Breast epithelium (tissue), 4 donors: ENCODE data around the gene FAM221B. TPM values are rescaled to one million over a fixed set of nuclear protein-coding genes. Genes with fewer than 3 reads are reported as not detected.
A peak's percentile ranks its signal among the peaks of the same experiment; 100 is the strongest.

ENCODE experiments used
- DNase-seq, 2 donors: peaks; one replicate each; pipeline ENCODE4 v3.0.0-alpha.2; 2019; ENCODE audit warnings: low spot score in 2 of 2
- H3K27ac ChIP-seq, 2 donors: fragments of 200-600 bp; sonication (generic) in 1 of 2; one replicate each; pipeline ENCODE4 v1.5.1; 2016 to 2019; ENCODE audit warnings: mild to moderate bottlenecking in 1 of 2
- H3K27me3 ChIP-seq, 2 donors: fragments of 200-600 bp; sonication (generic) in 1 of 2; one replicate each; pipeline versions ENCODE4 v1.5.1 to v1.6.0; 2017 to 2019; ENCODE audit warnings: control low read depth in 1 of 2, mild to moderate bottlenecking in 1 of 2
- H3K36me3 ChIP-seq: fragments of 200-600 bp; one replicate; pipeline ENCODE4 v1.5.1; 2019
- H3K4me1 ChIP-seq, 2 donors: fragments of 200-600 bp; sonication (generic); one replicate each; pipeline ENCODE4 v1.5.1; 2016 to 2019; ENCODE audit warnings: control low read depth in 1 of 2
- H3K4me3 ChIP-seq, 3 donors: fragments of 200-600 bp; sonication (generic); 1 replicate in 2 of 3; 2 replicates in 1 of 3; pipeline ENCODE4 v1.5.1; 2016 to 2019; ENCODE audit warnings: mild to moderate bottlenecking in 3 of 3, moderate library complexity in 2 of 3
- H3K9me3 ChIP-seq, 2 donors: fragments of 200-600 bp; sonication (generic) in 1 of 2; one replicate each; pipeline ENCODE4 v1.5.1; 2016 to 2019; ENCODE audit warnings: control low read depth in 1 of 2
- POLR2A ChIP-seq: fragments of 450-650 bp; IDR thresholded peaks from one replicate; pipeline ENCODE4 v1.6.1; 2016; ENCODE audit warnings: antibody characterized with exemption, mild to moderate bottlenecking, moderate library complexity
- POLR2AphosphoS5 ChIP-seq, 3 donors: sonication (generic); formaldehyde crosslinking; IDR thresholded peaks; one replicate each; pipeline ENCODE4 v1.6.1; 2017; ENCODE audit warnings: antibody characterized with exemption in 3 of 3
- intact Hi-C: fragments of 100-400 bp; cut with DNase I; formaldehyde crosslinking; loops from one replicate; pipeline ENCODE4 v1.15.1; 2023; ENCODE audit warnings: low total_unique reads
- total RNA-seq, 3 donors: library from RNA; depleted of rRNA; stranded (reverse); fragments of >200 nt; gene quantifications; one replicate each; pipeline ENCODE4 v1.1.0, GENCODE V29; 2016
- TF ChIP-seq, protein P1 (sequence below), 3 donors: fragments of 450-650 bp; IDR thresholded peaks; one replicate each; pipeline ENCODE4 v1.5.1; 2016 to 2017; ENCODE audit warnings: antibody characterized with exemption in 3 of 3, mild to moderate bottlenecking in 3 of 3, moderate library complexity in 3 of 3

The FAM221B gene
- total RNA-seq, 3 donors from 2014 or later: 0.15 TPM; not detected in 2

DNA sequence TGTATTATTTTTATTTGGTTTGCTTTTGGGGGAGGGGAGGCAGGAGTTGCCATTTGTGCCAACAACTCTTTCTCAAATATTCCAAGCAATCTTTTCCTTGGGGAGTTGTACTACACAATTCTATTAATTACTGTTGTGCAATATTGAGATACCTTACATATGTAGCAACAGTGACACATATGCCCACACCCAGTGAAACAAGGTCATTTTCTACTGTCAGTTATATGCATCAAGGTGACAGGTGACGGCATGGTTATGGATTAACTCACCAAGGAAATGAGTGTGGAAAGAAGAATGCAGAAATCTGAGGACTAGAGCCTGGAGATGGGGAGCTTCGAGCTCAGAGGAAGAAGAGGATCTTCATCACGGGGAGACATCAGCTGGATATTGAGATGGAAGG is 56.6 kb downstream of the FAM221B start:
- Histone ChIP-seq H3K36me3 (no peaks in the 10 kb centered on the region), H3K27me3 (no peaks in the 10 kb centered on the region), H3K4me3 (no peak overlapping the region), H3K9me3 (no peaks in the 10 kb centered on the region), H3K4me1 (peaks cover 0 to 15% of the 10 kb centered on the region in 2 donors), H3K27ac (peak overlapping the region in 1 of 2 donors; percentile 58)
- intact Hi-C loops: no loop called here
- TF ChIP-seq POLR2AphosphoS5 (IDR thresholded peaks at IDR 0.05) (no peak), POLR2A (no peak)
- TF ChIP-seq, protein P1, sequence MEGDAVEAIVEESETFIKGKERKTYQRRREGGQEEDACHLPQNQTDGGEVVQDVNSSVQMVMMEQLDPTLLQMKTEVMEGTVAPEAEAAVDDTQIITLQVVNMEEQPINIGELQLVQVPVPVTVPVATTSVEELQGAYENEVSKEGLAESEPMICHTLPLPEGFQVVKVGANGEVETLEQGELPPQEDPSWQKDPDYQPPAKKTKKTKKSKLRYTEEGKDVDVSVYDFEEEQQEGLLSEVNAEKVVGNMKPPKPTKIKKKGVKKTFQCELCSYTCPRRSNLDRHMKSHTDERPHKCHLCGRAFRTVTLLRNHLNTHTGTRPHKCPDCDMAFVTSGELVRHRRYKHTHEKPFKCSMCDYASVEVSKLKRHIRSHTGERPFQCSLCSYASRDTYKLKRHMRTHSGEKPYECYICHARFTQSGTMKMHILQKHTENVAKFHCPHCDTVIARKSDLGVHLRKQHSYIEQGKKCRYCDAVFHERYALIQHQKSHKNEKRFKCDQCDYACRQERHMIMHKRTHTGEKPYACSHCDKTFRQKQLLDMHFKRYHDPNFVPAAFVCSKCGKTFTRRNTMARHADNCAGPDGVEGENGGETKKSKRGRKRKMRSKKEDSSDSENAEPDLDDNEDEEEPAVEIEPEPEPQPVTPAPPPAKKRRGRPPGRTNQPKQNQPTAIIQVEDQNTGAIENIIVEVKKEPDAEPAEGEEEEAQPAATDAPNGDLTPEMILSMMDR (IDR thresholded peaks at IDR 0.05): no peak
- DNase-seq: no peak

DNA sequence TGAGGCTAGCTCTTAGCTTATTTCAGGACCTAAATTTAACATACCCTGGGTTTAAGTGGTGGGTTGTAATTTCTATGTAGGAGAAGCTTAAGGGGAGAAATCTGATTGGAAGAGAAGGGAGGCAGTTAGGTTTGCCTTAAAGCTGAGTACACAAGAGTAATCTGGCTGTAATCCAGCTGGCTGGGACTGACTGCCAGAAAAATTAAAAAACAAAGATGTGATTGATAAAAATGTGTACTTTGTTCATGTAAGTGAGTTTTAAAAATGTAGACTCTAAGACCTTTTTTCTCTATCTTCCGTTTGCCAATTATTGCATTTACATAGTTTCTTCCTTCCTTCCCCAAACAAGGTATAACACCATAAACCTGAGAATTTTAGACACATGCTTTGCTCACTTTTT is 57.0 kb downstream of the FAM221B start:
- Histone ChIP-seq H3K4me3 (peak overlapping the region in 1 of 3 donors; percentile 35), H3K27ac (peak overlapping the region; percentile 58 to 64), H3K9me3 (no peaks in the 10 kb centered on the region), H3K4me1 (peaks cover 0 to 15% of the 10 kb centered on the region in 2 donors), H3K27me3 (no peaks in the 10 kb centered on the region), H3K36me3 (no peaks in the 10 kb centered on the region)
- DNase-seq: no peak
- TF ChIP-seq, protein P1 (IDR thresholded peaks at IDR 0.05): no peak
- TF ChIP-seq POLR2AphosphoS5 (IDR thresholded peaks at IDR 0.05) (no peak), POLR2A (no peak)
- intact Hi-C loops: no loop called here

DNA sequence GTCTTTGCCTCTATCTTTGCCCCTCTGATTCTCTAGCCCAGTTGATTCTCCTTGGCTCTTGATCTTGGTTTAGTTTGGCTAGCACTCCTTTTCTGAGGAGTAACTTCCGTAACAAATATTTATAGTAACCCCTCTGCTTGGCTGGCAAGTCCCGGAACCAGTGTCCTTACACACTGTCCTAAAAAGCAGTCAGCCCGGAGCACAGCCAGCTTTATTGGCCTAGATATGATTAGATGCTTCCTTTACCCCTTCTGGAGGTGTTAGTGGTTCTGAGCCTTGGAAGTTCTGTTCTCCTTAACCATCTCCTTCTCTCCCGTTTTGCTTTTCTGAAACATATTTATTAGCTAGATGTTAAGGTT is 57.5 kb downstream of the FAM221B start:
- Histone ChIP-seq H3K27me3 (no peaks in the 10 kb centered on the region), H3K36me3 (no peaks in the 10 kb centered on the region), H3K27ac (peak overlapping the region; percentile 58 to 64), H3K4me1 (peaks cover 0 to 15% of the 10 kb centered on the region in 2 donors), H3K4me3 (peak overlapping the region in 1 of 3 donors; percentile 35), H3K9me3 (no peaks in the 10 kb centered on the region)
- intact Hi-C loops: no loop called here
- DNase-seq: peak in 1 of 2 donors; percentile 53
- TF ChIP-seq POLR2A (no peak), POLR2AphosphoS5 (IDR thresholded peaks at IDR 0.05) (no peak)
- TF ChIP-seq, protein P1 (IDR thresholded peaks at IDR 0.05): no peak

DNA sequence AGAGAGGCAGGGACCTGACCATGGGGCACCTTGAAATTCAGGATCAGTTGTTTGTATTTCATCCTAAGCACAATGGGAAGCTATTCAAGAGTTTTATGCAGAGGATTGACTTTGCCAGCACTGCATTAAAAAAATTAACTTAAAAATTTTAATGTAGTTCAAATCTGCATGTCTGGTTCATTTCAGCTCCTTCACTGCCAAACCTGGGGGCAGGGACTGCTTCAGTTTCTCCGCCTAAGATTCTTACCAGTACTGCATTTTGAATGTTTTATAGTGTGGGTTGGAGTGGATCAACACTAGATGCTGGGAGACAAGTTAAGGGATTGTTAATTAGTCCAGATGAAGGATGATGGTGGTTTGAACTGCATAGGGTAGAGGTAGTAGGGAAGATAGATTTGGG is 58.8 kb downstream of the FAM221B start:
- H3K27me3 ChIP-seq: no peaks in the 10 kb centered on the region
- no peak overlapping the region for H3K27ac ChIP-seq
- intact Hi-C loops: no loop called here
- no peak for TF ChIP-seq POLR2A
- TF ChIP-seq, protein P1 (IDR thresholded peaks at IDR 0.05): no peak
- no peak for TF ChIP-seq POLR2AphosphoS5 (IDR thresholded peaks at IDR 0.05)
- DNase-seq: no peak
- H3K4me3 ChIP-seq: no peak overlapping the region
- H3K4me1 ChIP-seq: peaks cover 0 to 15% of the 10 kb centered on the region in 2 donors
- no peaks in the 10 kb centered on the region for H3K36me3 ChIP-seq
- no peaks in the 10 kb centered on the region for H3K9me3 ChIP-seq

DNA sequence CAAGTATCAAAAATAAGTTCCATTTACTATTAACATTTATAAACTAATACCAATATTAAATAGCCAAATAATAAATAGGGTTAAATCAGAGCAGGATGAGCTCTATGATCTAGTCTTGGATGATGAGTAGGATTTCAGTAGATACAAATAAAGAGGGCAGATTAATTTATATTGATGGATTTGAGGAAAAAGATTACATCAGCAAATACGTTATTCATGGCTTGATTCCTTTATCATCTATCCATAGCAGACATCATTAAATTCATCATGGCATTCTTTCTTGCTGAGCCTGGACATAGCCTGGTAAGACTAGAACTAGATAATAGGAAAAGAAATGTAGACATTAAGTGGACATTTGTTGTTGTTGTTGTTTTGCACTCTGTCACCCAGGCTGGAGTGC is 61.1 kb downstream of the FAM221B start:
- Histone ChIP-seq H3K27ac (no peak overlapping the region), H3K4me3 (no peak overlapping the region), H3K4me1 (peaks cover 0 to 15% of the 10 kb centered on the region in 2 donors), H3K9me3 (no peaks in the 10 kb centered on the region), H3K27me3 (no peaks in the 10 kb centered on the region), H3K36me3 (no peaks in the 10 kb centered on the region)
- DNase-seq: no peak
- intact Hi-C loops: no loop called here
- TF ChIP-seq POLR2A (no peak), POLR2AphosphoS5 (IDR thresholded peaks at IDR 0.05) (no peak)
- TF ChIP-seq, protein P1 (IDR thresholded peaks at IDR 0.05): no peak
